DMS53 treated with DMSO at 0.1 percent for 48 hours (cell line): ENCODE results near the gene CACNA1A.

Experiments
- DNase-seq: peaks from one replicate; lab custom pipeline; 2025; ENCODE audit not compliant: unreplicated experiment; lab: John Stamatoyannopoulos, UW

CACNA1A gene

DNA sequence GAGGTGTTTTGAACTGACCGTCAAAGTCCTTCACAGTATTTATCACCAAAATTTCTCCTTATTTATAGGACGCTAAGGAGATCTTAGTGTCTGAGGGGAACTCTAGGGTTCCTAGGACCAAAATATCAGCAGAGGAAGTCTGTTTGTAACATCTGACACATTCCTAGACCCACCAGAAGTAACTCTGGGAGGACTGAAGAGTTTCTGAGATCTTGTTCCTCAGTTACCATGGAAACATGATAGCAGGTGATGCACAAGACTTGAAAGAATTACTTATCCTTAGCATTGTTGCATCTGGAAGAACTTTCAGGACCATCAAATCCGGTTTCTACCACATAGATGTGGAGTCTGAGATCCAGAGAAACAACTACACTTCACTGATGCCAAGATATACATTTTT lies 191.5 kb downstream of the CACNA1A start:
- no peak for DNase-seq

DNA sequence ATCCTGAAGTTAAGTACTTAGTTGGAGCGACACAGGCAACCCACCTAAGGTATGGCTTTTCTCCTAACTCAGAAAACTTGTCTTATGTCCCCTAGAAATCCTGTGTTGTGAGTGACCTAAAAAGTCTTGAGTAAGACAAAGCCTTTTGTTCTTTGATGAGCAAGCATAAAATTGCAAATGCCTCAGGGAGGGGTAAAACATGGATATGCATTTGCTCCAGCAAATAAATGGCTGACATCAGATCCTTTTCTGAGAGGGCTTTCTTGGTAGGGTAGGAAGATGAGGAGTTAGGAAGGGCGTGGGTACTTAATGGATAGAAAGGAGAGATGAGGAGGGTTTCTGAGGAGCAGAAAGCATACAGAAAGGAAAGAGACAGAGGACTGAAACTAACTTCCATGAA lies 192.4 kb downstream of the CACNA1A start:
- DNase-seq, result no peak

DNA sequence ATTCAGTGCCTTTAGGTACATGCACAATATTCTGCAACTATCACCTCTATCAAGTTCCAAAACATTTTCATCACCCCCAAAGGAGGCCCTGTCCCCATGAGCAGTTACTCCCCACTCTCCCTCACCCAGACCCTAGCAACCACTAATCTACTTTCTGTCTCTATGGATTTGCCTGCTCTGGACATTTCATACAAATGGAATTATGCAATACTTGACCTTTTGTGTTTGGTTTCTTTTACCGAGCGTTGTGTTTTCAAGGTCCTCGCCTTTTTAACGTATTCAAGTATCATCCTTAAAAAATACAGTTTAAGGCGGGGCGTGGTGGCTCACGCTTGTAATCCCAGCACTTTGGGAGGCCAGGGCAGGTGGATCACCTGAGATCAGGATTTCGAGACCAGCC lies 196.4 kb downstream of the CACNA1A start:
- DNase-seq, result no peak

DNA sequence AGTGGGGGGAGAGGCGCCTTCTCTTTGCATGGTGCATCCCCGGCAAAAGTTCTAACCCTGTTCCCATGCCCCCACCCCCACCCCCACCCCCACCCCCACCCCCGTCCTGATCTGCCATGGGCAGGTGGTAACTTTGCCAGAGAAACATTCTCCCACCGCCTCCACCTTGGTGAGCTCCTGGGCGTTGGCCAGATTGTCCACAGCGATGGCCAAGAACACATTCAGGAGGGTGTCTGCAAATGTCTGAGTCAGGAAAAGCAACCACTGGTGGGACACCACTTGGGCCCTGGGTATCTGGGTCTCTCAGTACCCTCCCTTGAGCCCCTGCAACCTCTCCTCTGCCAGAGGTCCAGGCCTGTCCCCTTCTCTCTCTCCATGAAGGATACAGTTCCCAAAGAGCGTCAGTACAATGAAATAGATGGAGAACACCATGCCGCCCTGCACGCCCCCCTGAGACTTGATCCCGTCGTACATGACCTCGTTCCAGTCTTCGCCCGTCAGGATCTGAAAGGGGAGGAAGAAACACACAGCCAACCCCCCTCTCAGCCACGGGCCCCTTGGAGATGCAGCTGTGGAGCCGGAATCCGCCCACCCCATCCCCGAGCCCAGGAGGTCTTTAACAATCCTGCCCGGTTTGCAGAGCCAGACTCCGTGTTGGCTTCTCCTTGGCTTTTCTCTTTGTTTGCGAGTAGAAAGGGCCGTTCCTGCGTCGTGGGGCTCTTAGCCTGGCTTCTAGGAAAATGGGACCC lies 202.7 kb downstream of the CACNA1A start:
- no peak for DNase-seq

DNA sequence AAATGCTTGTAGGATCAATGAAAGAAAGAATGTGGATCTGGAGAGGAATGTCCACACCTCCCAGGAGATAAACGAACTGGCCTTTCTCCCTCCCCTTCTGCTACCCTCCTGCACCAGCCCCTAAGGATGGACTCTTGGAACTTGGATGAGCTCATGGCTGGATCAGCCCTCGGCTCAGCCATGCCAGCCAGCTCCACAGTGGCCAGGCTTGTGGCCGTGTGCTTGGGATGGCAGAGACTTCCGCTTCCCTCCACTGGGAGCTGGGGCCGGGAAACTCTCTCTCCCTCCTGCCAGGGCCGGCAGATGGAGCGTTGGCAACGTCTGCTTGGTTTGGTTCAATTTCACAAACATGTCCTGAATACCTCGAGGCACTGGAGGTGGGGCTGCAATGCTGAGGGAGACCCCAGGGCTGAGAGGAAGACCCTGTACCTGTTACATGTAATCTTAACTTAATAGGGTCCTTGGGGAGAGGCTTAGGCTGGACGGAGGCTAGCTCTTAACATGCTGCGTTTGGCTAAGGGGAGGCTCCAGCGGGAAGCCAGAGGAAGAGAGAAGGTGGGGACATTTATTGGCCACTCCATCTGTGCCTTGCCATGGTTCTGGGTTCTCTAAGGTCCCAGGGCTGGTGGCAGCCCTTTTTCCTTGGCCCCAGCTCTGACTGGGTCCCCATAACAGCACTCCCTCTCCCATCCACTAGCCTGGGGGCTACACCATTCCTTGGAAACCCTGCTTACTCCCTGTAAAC lies 203.6 kb downstream of the CACNA1A start:
- DNase-seq, result no peak

DNA sequence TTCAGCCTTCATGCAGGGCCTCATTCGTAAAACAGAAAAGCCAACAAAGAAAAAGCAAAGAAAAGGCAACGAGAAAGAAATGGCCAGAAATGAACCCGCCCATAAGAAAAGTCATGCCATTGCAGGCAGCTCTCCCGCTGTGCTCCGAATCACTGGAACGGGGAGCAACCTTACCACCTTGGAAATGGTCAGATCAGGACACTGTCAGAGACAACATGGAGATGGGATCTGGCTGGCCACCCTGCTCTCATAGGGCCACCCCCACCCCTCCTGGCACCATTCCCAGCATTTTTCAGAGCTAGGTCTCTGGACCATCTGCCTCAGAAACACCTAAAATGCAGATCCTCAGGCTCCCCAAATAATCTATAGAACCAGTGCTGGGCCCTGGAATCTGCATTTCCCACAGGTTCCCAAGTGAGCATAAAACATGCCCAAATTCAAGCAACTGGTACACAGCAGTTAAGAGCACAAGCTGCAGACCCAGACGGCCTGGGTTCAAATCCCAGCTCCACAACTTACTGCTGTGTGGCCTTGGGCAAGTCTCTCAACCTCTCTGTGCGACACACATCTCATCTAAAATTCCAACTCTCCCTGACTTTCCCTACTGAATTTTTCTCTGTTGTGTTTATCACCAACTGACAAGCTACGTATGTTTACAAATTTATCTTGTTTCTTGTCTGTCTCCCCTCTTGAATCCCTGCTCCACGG lies 204.5 kb downstream of the CACNA1A start:
- no peak for DNase-seq

DNA sequence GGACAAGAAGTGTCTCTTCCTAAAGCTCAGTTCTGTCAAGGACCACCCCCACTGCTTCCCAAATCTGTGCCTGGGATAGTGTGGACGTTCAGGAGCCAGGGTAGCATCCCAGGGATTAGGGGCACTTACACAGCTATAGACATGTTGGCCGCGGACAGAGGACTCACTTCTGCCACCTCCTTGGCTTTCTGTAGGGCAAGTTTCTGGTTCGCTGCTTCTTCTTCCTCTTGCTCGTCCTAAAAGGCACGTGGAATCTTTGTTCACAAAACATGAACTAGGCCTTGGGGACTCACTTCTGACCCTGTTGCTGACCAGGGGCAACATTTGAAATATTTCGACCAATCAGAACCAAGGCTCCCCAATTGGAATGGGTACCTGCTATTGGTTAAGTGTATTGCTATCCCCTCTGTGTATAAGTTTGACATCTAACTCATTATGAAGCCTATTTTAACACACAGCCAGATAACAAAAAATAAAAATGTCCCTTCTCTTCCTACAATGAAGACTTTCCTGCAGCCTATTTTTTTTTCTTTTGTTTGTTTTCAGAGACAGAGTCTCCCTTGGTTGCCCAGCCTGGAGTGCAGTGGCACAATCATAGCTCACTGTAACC lies 205.8 kb downstream of the CACNA1A start:
- no peak for DNase-seq

DNA sequence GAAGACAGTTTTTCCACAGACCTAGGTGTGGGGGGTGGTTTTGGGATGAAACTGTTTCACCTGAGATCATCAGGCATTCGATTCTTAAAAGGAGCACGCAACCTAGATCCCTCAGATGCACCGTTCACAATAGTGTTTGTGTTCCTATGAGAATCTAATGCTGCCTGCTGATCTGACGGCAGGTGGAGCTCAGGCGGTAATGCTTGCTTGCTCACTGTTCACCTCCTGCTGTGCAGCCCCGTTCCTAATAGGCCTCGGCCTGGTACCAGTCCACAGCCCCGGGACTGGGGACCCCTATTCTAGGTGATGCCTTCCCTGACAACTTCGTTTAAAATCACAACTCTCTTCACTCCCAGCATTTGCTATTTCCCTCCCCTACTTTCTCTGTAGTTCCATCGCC lies 206.4 kb downstream of the CACNA1A start:
- DNase-seq, result no peak

DNA sequence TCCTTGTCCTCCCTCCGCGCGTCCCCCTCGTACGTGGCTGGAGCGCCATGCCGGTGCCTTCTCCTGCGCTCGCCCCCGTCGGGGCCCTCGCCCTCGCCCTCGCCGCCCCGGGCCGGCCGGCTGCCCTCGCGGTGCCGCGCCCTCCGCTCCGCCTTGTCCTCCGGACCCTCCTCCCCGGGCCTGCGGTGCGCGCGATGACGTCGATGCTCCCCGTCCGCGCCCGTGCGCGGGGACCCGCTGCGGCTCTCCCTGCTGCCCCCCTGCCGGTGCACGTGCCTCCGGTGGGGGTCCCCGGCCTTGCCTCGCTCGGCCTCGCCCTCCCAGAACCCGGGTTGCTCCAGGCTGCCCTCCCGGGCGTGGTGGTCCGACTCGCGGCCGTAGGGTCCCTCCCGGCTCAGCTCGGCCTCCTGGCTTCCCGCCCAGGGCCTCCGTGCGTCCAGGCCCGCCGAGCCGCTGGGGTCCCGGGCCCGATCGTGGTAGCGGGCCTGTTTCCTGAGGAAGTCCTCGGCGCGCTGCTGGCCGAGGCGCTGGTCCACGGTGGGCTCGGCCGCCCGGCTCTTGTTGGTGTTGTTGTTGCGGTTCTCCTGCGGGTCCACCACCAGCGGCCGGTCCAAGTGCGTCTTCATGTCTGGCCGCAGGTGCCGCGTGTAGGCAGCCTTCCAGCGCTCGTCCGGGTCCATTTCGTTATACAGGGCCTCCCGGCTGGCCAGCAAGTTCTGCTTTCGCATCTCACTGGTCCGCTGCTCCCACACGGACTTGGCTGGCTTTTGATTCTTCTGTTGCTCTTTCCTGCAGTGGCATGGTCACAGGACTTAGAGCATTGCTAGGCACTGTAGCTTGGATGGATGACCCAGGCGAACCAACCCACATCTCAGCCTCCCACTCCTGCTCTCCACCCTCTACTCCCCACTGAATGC lies 207.5 kb downstream of the CACNA1A start:
- no peak for DNase-seq

DNA sequence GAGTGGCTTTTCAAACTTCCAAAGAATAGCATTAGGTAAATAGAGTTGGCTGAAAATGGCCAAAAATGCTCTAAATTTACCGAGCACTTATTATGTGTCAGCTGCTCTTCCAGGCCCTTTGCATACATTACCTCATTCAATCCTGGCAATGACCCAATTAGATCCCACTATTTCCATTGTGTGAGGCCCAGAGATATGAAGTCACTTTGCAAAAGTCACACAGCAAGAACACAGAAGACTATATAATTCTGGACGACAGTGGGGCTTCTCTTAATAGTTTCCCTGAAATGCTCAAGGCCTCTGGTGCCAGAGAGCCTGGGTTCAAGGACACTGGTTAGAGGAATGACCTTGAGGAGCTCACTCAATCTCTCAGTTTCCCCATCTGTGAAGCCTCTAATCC lies 209.3 kb downstream of the CACNA1A start:
- DNase-seq, result no peak

DNA sequence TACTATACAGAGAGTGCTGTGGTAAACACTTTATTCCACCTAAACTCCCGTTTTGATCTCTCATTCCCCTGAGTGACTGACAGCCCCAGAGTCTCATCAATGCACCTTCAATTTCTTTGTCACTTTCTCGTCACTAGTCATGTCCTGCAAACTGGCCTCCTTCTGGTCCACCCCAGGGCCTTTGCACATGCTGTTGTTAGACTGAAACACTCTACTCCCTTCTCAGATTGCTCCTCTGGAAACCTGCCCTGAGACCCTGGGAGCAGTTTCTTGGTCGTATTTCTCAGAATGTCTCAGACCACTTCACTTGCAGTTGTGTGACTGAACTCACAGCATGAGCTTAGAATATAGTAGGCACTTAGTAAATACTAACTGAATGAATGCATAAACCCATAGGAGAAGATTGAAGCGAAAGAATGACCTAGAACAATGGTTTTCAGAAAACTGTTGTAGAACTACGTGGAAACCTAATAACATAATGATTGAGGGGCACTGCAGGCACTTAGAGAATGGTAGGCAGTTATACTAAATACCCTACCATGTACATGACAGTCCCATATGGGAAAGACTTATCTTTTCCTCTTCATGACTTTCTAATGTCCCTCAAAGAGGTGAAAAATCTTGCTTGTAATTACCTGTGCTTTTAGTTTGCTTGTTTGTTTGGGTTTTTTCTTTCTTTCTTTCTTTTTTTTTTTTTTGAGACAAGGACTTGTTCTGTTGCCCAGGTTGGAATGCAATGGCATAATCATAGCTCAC lies 211.3 kb downstream of the CACNA1A start:
- DNase-seq, result no peak

DNA sequence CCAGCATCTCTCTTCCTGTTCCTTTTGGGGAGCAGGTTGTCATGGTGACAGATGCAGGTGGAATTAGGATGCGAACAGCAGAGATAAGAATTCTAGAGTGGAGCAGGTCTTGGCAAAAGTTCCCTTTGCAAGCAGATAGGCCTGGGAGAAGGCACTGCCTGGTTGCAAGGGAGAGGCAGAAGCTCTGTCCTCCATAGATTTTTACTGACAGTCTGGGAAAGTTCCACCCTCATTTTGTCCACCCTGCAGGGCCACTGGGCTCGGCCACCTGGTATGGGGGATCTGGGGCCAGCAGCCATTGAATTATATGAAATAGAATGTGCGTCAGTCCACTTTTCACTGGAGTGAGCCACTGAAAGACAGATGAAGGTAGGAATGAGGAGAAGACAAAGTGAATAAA lies 214.4 kb downstream of the CACNA1A start:
- no peak for DNase-seq

DNA sequence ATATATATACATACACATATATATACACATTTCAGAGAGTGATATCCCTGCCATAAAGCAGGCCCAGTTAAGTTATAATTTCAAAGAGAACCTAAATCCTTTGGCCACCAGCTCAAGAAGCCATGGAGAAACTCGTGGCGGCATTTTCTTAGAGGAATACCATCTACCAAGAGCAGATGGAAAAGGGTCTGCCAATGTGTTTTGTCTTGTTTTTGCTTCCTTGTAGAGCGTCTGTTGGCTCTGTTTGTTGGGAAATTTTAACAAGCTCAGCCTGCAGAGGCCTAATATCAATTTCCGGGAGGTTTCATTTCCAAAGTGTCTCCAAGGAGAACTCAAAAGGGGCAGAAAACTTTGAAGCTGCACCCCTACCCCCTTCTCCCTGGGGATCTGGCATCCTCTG lies 215.5 kb downstream of the CACNA1A start:
- no peak for DNase-seq

DNA sequence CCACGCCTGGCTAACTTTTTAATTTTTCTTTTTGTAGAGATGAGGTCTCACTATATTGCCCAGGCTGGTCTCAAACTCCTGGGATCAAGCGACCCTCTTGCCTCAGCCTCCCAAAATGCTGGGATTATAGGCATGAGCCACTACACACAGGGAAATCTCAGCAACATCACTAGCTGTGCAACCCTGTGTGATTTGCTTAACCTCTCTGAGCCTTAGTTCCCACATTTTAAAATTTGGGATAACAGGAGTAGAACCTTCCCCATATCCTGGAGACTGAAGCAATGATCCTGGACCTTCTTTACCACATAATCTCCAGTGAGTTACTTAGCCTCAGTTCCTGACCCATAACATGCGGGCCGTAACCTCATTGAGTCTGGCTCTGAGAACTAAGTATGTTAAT lies 217.0 kb downstream of the CACNA1A start:
- no peak for DNase-seq

DNA sequence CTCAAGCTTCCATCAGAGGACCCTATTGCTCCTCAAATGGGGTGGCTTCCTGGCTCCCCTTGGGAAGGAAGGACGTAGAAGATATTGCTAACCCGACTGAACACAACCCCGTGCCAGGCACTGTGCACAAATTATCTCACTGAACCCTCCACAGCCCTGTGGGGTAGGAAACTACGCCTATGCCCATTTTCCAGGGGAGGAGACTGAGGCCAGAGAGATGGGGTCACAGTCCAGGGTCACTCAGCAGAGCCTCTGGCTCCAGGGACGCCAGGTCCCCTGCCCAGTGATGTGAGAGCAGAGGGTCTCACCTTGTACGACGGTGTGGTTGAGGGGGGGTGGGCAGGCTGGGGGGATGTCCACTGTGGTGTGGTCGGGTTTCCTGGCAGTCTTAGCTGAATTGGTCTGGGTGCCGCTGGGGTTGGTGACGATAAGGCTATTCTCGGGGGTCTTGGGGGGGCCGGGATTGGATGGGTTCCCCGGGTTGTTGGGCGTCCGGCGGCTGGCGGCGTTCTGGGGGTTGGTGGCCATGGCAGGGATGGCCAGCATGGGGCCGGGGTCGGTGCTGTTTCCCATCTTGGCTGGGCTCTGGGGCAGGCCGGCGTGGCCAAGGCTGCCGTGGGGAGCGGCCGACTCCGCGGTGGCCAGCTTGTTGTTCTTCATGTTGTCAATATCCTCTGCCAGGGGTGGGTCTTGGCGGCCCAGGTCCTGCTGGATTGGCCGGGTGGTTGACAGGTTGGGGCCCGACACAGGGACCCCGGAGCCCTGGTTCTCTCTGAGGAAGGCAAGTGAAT lies 219.9 kb downstream of the CACNA1A start:
- no peak for DNase-seq

DNA sequence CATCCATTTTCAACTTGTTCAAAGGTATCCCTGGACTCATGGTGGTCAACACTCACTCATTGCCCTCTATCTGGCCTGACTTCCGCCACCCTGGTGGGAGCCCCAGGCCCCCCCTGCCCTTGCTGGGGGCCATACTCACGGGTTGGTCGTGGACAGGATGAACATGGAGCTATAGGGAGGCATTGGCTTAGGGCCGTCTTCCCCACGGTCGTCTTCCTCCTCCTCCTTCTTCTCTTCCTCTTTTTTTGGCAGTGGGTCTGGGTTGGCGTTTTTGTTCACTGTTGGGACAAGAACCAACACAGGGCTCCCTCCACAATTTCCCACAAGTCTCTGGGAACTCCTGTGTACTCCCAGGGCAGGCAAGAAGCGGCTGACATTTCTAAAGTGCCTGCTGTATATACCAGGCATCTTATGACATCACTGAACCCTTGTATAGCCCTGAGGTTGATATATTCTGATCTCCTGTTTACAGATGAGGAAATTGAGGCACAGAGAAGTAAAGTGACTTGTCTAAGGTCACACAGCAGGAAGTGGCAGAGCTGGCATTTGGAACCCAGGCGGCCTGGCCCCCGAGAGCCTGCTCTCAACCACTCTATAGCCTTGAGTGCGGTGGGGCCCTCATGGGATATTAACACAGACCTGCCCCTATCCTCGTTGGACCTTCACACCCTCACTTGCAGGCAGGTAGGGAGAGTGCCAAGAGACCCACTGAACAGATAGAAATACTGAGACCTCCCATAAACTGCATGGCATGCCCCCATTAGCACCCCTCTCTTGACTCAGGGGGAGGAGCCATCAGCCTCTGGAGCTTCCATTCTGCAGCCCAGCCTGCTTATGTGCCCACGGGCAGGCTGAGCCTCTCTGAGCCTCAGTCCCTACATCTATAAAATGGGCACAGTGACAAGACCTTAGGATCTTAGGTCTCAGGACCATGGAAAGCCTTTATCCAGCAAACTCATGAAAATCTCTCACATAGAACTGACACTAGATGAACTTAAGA lies 221.1 kb downstream of the CACNA1A start:
- no peak for DNase-seq

DNA sequence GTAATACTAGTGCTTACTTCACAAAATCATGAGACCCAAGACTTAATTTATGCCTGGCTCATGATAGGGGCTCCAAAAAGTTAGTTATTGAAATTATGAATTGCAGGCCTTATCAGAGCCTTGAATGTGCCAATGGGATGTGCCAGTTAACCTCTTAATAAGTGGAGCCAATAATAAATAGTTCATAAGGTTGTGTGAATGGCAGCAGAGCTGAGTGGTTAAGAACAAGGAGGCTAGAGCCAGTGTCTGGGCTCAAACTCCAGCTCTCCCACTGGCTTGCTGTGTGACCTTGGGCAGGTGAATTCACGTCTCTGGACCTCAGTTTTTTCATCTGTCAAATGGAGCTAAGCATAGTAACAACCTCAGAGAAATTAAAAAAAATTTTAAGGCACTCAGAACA lies 222.4 kb downstream of the CACNA1A start:
- no peak for DNase-seq
